Effector CD4-positive, alpha-beta T cell (primary cell): Measurements from ENCODE around the gene PANX1.
A peak's percentile ranks its signal among the peaks of the same experiment; 100 is the strongest.
"Not testable (repeated sequence)": the region's sequence is repeated elsewhere in the genome, so short reads cannot be mapped to it uniquely, and the experiment has no call there.

Source experiments
- DNase-seq: peaks from one replicate; pipeline ENCODE4 v3.0.0-alpha.2; 2020
- total RNA-seq: gene quantifications from one replicate; lab custom pipeline; 2026; lab: John Stamatoyannopoulos, UW

Gene PANX1, protein sequence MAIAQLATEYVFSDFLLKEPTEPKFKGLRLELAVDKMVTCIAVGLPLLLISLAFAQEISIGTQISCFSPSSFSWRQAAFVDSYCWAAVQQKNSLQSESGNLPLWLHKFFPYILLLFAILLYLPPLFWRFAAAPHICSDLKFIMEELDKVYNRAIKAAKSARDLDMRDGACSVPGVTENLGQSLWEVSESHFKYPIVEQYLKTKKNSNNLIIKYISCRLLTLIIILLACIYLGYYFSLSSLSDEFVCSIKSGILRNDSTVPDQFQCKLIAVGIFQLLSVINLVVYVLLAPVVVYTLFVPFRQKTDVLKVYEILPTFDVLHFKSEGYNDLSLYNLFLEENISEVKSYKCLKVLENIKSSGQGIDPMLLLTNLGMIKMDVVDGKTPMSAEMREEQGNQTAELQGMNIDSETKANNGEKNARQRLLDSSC
- total RNA-seq: 13.9 reads per million, percentile 39 among the genes with 10 or more reads in this experiment

DNA sequence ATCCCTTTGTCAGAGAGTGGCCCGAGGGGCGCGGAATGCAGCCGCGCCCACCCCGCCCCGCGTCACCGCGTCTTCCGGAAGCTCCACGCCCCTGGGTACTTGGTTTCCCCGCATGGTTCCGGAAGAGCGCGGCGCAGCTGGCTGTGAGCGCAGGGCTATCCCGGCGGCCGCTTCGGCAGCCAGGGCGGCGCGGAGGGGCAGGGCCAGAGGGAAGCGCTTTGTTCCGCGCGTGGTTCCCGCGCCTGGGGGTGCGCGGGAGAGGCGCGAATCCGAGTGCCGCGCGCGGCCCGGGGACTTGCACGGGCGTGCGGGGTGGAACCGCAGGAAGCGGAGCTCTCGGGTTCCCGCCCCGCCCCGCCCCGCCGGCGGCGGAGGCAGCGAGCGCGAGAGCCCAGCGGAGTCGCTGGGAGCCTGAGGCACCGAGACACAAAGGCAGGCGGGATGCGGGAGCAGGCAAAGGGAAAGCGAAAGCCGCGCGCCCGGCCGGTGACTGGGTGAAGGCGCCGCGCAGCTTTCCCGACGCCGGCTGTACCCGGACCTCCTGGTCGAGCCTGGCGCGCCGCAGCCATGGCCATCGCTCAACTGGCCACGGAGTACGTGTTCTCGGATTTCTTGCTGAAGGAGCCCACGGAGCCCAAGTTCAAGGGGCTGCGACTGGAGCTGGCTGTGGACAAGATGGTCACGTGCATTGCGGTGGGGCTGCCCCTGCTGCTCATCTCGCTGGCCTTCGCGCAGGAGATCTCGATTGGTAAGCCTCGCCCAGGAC, at the start of gene PANX1:
TSS of gene PANX1 (plus strand) at position 96 of the 766 bp plus-strand sequence. CDS start at position 568, 472 bp downstream.
- DNase-seq: peak; percentile 58

DNA sequence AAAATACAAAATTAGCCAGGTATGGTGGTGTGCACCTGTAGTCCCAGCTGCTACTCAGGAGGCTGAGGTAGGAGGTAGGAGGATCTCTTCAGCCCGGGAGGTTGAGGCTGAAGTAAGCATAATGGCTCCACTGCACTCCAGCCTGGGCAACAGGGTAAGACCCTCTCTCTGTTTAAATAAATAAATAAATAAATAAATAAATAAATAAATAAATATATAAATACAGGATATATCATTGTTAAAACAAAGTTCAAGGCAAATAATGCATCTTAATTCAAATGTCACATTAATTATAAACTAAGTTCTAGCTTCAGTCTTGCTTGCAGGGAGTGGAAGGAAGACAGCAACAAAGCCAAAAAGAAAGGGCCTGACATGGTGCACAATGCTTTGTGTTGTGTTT, 44.5 kb upstream of the PANX1 start:
- no peak for DNase-seq

DNA sequence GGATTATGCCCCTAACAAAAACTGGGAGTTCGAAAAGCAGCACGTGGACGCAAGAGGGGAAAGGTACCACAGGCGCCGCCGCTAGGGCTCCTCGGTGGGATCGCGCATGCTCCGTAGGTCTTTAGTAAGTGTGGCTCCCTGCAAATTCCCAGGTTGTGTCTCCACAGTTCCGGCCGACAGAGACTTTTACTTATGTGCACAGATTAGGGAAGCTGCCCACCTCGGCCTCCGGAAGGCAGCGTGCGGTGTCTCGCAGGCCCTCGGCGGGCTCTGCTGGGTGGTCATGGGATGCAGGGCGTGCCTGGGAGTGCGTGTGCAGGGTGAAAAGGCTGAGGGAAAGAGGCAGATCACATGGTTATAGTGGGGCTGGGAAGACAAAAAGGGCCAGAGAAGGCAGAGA, 39.7 kb upstream of the PANX1 start:
- no peak for DNase-seq

DNA sequence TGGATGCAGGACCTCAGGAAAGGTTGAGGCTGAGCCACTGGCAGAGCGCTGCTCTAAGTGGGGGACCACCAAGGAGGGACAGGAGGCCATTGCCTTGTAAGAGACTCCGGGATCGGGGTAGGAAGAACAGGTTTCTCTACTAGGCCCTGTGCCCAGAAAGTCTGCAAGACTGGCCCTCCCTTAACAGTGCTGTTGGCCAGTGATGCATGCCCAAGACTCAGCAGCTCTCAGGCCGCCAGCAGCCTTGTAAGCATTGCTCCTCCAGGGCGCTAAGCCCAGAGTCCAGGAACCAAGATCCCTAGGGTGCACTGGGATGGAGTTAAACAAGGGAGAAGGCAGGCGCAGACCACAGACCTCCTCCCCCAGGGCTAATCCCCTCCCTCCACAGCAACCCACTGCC, 39.3 kb upstream of the PANX1 start:
- DNase-seq: no peak

DNA sequence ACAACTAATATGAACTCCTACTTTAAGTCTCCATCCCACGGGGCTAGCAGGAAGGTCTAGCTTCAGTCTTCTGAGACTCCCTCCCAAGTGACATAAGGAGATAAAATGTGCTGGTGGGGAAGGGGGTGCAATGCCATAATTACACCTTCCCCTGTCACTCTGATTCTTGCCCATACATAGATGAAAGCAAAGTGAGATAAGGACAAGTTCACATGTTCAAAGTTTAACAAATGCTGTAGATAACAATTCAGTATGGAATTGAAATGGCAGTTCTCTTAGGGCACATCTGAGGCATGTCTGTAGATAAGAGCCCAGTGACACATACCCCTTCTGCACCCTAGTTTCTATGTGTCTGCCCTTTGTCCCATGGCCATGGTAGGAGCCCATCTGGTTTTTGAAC, 38.2 kb upstream of the PANX1 start:
- no peak for DNase-seq

DNA sequence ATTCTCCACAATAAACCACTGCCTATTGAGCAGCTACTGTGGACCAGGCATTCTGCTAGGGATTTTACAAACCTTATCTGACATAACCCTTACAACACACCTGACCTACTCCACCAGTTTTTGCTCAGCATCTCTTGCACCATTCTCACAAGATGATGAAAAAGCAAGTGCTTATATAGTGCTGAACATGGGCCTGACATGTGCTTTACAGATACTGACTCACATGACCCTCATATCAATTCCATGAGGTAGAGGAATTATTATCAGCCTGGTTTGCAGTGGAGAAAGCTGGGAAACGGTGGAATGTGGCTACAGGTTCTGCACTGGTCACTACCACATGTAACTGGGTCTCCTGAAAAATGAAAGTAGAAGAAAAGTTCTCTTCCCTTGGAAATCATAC, 37.5 kb upstream of the PANX1 start:
- DNase-seq: no peak

DNA sequence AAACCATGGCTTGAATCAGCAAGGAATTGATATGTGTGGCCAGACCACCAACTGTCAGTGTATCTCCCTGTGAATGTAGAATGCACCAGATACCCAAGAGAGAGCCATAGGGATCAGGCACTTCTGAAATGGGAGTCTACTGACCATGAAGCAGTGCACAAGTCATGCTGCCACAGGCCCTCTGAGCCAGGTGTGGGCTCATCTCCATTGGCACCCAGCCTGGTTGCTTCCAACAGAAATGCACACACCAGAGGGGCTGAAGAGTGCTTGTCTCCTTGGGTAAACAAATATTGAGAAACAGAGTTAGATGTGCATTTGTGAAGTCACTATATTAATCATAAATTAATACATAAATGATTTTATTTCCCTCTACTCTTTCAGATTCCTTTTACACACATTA, 28.4 kb upstream of the PANX1 start:
- DNase-seq: no peak

DNA sequence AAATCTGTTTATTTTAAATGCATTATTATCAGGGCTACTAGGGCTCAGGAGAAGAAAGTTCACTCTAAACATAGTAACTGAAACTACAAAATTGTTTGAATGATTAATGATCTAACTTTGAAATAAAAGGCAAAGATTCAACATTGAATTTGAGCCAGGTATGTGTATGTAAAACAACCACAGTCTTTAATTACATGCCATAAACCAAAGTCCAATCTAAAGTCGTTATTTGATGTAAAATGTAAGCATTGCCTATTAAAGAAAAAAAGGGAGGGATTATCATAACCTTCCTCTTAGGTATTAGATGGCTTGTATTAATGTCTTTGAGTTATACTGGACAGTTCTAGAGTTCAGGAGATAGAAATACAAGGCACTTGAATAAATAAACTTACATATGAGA, 25.2 kb upstream of the PANX1 start:
- no peak for DNase-seq

DNA sequence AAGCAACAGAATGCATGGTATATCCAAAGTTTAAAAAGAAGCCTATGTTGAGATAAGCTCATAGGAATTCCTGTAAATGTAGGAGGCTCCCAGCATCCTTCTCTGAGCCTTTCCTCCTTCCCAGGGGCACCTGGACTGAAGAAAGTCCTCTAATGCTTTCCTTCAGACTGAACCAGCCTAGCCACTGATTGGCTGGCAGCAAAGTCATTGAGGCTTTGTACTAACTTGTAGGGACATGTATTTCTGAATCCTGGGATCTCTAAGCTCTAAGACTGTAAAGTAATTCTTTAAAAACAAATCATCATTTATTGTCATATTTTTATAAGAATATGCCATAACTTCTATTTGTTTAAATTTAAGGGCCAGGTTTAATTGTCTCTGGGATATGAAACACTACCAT, 23.9 kb upstream of the PANX1 start:
- DNase-seq: no peak

DNA sequence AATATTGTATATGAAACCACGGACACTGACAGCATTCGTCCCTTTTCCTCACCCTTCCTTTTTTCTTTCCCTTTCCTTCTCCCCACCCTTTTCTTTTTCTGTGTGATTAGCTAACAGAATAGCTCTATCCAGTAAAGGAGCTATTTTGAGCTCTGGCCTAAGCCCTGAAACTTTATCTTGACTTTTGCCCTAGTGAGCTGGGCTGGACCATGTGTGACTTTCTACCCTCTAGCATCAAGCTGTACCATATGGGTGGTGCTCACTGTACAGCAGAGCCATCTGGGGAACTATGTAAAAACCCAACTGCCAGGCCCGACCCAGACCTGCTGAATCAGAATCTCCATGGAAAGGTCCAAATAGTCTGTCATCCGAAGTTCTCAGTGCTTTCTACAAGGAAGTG, 21.9 kb upstream of the PANX1 start:
- DNase-seq: no peak

DNA sequence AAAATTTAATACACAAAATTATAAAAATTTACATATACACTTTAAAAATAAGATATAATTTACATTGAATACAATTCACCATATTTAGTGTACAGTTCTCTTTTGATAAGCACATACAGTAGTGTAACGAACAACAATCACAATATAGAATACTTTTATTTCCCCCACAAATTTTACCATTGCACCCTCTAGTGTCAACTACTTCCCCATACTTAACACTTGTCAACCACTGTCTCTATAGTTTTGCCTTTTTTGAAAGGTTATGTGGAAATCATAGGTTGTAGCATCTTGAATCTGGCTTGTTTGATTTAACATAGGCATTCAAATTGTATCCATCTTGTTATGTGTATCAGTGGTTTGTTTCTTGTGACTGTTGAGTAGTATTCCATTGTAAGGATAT, 21.3 kb upstream of the PANX1 start:
- no peak for DNase-seq

DNA sequence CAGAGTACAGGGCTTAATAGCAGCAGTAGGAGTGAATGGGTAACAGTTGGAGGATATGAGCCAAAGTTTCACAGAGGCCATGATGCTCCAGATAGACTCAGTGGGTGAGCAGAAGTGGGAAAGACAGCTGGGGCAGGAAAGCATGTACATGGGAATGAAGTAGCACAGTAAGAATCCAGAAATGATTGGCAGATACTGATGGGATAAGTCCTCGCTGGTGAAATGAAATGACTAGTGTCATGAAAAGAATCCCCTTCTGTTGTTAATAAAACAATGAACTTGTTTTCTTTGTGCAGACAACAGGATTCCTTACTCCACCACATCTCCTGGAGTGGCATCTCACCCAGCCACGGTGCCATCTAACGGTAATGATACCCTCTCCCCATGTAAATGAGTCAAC, 17.4 kb upstream of the PANX1 start:
- DNase-seq: no peak

DNA sequence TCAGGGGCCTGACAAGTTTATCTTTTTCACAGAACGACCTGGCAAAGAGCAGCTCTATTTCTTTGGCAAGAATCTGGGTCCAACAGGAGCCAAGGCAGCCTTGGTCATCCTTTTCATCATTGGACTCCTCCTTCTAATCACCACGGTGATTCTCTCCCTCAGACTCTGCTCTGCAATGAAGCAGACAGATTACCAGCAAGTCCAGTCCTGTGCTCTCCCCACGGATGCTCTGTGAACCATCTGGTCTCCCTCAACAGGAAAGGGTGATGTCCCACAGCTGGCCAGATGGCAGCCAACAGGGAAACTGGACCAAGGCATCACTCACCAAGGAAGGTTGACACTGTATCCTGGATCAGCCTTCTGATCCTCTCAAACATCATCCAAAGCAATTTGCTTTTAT, 17.0 kb upstream of the PANX1 start:
- no peak for DNase-seq

DNA sequence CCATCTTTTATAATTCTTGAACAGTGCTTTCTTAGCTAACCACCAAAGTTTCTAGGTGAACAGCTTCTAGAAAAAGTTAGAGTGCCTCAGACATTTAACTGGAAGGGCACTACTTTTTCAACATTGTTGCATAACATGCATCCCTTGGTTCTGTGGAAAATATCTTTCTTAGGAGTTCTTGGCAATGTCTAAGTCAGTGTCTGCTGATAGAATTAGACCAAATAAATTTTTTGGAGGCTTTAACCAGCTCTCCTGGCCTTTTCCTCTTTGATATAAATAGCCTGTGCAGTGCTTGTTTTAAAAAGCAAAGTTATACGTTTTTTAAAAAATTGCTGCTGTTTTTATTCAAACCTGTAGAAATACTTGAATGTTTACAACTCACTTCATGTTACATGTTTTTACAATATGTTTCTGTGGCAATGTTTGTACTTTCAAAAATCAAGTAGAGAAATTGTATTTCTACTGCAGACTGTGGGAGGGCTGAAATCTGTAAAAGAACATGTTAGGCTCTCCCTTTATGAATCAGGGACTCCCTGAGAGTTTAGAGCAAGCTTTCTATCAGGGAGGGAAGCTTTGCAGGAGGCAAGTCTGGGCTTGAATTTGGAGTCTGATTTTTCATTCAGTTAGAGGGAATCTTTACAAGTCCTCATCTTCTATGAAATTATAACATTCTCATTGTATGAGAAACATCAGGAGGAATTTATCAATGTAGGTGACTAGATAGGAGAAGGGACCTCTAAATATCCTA, 16.3 kb upstream of the PANX1 start:
- DNase-seq: no peak

DNA sequence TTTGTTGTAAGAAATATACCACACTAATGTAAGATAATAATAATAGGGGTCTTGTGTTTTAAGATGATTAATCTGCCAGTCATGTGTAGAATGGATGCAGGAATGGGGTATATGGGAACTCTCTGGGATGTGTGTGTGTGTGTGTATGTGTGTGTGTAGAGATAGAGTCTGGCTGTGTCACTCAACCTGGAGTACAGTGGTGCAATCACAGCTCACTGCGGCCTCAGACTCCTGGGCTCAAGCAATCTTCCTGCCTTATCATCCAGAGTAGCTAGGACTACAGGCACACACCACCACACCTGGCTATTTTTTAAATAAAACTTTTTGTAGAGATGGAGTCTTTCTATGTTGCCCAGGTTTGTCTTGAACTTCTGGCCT, 11.5 kb upstream of the PANX1 start:
- DNase-seq: no peak

DNA sequence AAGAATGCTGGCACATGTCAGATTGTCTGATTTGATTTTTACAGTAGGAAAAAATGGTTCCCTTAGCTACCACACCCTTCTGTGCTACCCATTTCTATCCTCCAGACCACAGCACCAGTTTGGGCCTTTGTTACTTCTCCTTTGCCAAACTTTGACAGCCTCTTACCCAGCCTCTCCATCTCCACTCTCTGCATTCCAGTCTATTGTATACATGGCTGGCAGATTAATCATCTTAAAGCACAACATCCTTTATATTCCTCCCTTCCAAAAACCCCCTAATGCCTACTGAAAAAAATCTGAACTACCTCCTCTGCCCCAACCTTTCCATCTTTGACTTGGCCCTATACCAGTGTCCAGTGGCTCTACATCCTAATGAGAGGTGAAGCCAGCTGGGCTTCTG, 10.8 kb upstream of the PANX1 start:
- DNase-seq: no peak

DNA sequence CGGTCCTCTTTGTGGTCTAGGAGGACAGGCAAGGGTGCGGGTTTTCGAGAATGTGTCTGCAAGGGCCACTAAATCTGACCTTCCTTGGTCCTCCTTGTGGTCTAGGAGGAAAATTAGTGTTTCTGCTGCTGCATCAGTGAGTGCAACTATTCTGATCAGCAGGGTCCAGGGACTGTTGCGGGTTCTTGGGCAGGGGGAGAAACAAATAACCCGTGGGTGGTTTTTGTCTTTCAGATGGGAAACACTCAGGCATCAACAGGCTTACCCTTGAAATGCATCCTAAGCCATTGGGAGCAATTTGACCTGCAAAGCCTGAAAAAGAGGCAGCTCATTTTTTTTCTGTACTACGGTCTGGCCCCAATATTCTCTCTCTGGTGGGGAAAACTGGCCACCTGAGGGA, 9.0 kb upstream of the PANX1 start:
- DNase-seq: not testable (repeated sequence)

DNA sequence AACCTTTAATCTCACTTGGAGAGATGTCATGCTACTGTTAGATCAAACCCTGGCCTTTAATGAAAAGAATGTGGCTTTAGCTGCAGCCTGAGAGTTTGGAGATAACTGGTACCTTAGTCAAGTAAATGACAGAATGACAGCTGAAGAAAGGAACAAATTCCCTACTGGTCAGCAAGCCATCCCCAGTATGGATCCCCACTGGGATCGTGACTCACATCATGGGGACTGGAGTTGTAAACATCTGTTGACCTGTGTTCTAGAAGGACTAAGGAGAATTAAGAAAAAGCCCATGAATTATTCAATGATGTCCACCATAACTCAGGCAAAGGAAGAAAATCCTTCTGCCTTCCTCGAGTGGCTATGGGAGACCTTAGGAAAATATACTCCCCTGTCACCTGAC, 8.1 kb upstream of the PANX1 start:
- DNase-seq: not testable (repeated sequence)

DNA sequence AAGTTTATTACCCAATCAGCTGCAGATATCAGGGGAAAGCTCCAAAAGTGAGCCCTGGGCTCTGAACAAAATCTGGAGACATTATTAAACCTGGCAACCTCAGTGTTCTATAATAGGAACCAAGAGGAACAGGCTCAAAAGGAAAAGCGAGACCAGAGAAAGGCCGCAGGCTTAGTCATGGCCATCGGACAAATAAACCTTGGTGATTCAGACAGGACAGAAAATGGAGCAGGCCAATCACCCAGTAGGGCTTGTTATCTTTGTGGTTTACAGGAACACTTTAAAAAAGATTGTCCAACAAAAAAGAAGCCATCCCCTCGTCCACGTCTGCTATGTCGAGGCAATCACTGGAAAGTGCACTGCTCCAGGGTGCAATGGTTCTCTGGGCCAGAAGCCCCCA, 7.7 kb upstream of the PANX1 start:
- DNase-seq: no peak

DNA sequence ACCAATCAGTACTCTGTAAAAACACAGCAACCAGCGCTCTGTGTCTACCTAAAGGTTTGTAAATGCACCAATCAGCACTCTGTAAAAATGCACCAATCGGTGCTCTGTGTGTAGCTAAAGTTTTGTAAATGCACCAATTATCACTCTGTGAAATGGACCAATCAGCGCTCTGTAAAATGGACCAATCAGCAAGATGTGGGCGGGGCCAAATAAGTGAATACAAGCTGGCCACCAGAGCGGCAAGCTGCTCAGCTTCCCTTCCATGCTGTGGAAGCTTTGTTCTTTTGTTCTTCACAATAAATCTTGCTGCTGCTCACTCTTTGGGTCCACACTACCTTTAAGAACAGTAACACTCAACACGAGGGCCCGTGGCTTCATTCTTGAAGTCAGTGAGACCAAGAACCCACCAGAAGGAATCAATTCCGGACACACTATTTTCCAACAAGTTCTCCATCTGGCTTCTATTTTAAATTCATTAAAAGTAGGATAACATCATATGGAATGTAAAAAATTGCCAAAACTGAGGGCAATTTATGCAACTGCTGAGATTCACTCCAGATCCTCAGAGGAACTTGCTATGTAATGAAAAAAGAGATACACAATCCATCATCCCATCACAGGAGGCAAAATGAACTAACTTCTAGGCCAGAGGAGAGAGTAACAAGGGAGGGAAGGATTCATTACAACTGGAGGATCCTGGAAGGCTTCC, 3.1 kb upstream of the PANX1 start:
- no peak for DNase-seq

DNA sequence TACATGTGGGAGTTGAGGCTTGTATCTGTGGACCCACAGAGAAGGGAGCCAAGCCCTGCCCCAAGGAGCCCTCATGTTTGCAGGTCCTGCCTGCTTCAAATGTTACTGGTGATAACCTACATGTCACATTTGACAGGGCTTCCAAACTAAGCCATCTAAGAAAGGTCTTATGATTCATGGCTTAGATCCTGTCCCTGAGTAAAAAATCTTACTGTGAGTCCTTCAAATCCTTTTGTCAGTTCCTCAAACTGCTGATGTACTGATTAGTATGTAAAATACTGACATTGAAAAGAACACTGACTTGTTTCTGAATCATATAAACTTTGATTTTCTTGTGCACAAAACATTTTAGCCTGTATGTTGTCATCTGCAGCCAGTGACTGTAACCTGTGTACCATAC, 1.0 kb upstream of the PANX1 start:
- DNase-seq: no peak

DNA sequence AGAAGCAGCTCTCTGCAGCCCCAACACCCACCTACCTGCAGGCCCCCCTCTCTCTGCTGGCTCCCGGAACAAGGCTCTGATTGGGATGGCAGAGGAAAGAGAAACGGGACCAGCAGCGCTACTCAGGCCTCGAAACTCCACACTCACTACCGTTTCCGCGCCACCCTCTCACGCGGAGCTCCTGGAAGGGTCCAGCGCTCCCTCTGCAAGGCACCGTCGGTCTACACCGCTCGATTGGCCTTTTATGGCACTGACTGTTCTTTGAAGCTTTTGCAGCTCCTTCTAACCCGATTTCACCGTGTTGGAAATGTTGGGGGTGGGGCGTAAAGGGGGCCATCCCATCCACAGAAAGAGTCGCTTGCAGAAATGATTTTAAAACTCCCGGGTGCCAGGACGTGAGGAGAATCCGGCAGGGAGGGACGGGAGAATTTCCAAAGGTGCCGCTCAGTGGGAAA, 323 bp upstream of the PANX1 start:
- DNase-seq: no peak
